HG02840 (cell line): ENCODE measurements around the gene CEP170.
"Not testable (repeated sequence)": the region's sequence is repeated elsewhere in the genome, so short reads cannot be mapped to it uniquely, and the experiment has no call there.

ENCODE experiments used
- ATAC-seq: cut with Tn5 transposase; IDR thresholded peaks from one replicate; pipeline ENCODE4 v1.9.1; 2021; ENCODE audit warnings: mild to moderate bottlenecking, moderate library complexity, moderate number of reproducible peaks; ENCODE audit not compliant: unreplicated experiment, low FRiP score

Gene CEP170

GRCh38 chr1:243101551-243102050 is 153.5 kb downstream of the CEP170 start:
- ATAC-seq = peak; percentile 91

GRCh38 chr1:243087368-243087767 is 167.7 kb downstream of the CEP170 start:
- ATAC-seq = not testable (repeated sequence)
